ENCODE data around the gene AGTPBP1. TPM values are rescaled to one million over a fixed set of nuclear protein-coding genes. Genes with fewer than 3 reads are reported as not detected.

AGTPBP1 gene
- total and polyA plus RNA-seq, 2 of the 8 experiments (the other 6 are each of a cell fraction or from before 2014, with no cell fraction given): 13.4 to 65.2 TPM

DNA sequence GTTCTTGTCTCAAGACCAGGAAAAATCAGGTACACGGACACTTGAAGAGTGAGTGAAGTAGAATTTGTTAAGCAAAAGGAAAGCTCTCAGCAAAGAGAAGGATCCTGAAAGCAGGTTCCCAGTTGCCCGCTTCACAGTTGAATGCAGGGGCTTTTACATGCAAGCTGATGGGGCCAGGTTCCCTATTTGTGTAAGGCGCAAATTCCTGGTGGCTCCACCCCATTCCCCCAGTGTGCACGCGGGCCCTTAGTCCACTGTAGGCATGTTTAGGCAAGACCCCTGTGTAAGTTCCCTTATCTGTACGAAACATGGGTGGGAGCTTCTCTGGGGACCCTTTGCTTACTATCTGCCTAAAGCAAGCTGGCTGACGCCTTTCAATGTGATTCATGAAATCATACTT lies 2.7 kb upstream of the AGTPBP1 start:
- no peaks in the 10 kb centered on the region for H3K79me1 ChIP-seq (ENCODE audit: low read depth, low read length)
- no peaks in the 10 kb centered on the region for H3K36me3 ChIP-seq (ENCODE audit: control insufficient read depth in 2 of 4, insufficient read depth in 4 of 4, low read length in 3 of 4)
- H2BK15ac ChIP-seq (ENCODE audit: low read length): no peak overlapping the region; the same call in 1 of the 2 replicates
- no peak overlapping the region for H3K4ac ChIP-seq (replicated peaks; ENCODE audit: insufficient read length, low read depth, low read length)
- CTCF ChIA-PET (ENCODE audit: partially characterized antibody): interaction anchor here (0.5 to 2.7 kb wide), 4 partner anchors 21 to 352 kb away, joined by 3 to 9 read pairs (median 4); no protein-coding TSS in a partner anchor
- no peaks in the 10 kb centered on the region for H3K27me3 ChIP-seq (replicated peaks in 1 of 4; ENCODE audit: control insufficient read depth in 3 of 4, extremely low read depth in 1 of 4, insufficient read depth in 3 of 4, low read length in 3 of 4)
- no peak overlapping the region for H2BK12ac ChIP-seq (ENCODE audit: low read depth, low read length)
- POLR2A ChIA-PET (ENCODE audit: partially characterized antibody): no interaction called here
- FAIRE-seq (no peak), DNase-seq (ENCODE audit: low read depth in 1 of 2, low spot score in 2 of 2) (no peak)
- no peak overlapping the region for H4K91ac ChIP-seq (replicated peaks; ENCODE audit: insufficient read length, low read length)
- H4K5ac ChIP-seq (ENCODE audit: insufficient read length, low read depth, low read length): no peak overlapping the region
- peaks cover 1 to 4% of the 10 kb centered on the region in 2 experiments for H4K20me1 ChIP-seq (replicated peaks in 1 of 2; ENCODE audit: control insufficient read depth in 1 of 2, insufficient read depth in 2 of 2, low read length in 2 of 2)
- H2BK120ac ChIP-seq (replicated peaks; ENCODE audit: low read depth, low read length): peak overlapping the region; percentile 69
- H3K18ac ChIP-seq (ENCODE audit: extremely low read depth, low read length): no peak overlapping the region
- H3K56ac ChIP-seq (replicated peaks; ENCODE audit: insufficient read length, low read depth, low read length): no peak overlapping the region
- H3K9ac ChIP-seq (replicated peaks in 1 of 4; ENCODE audit: extremely low read depth in 1 of 4, low read depth in 3 of 4, low read length in 3 of 4): no peak overlapping the region; a peak in 1 of 7 replicates
- no peak overlapping the region for H3K27ac ChIP-seq (ENCODE audit: low read depth, low read length)
- H2AK5ac ChIP-seq (ENCODE audit: low read depth, low read length): no peak overlapping the region
- H3K4me3 ChIP-seq (ENCODE audit: extremely low read depth in 1 of 4, insufficient read depth in 2 of 4, low read depth in 3 of 4, low read length in 4 of 4): no peak overlapping the region
- no peak overlapping the region for H2BK5ac ChIP-seq (ENCODE audit: low read depth, low read length)
- H3K4me2 ChIP-seq (ENCODE audit: insufficient read depth in 1 of 2, low read depth in 2 of 2, low read length in 2 of 2): peak overlapping the region in 1 of 2 experiments; percentile 78; a peak in 1 of 4 replicates
- peak overlapping the region; percentile 37 for H2AFZ ChIP-seq (ENCODE audit: low read length)
- peaks cover 5% of the 10 kb centered on the region; the same call in 1 of the 2 replicates for H3K23me2 ChIP-seq (ENCODE audit: low read depth, low read length)
- H3K9me3 ChIP-seq (ENCODE audit: insufficient read depth in 2 of 2, low read depth in 1 of 2, low read length in 1 of 2): no peaks in the 10 kb centered on the region
- no peak overlapping the region for H2BK20ac ChIP-seq (ENCODE audit: low read length)
- H3K79me2 ChIP-seq (ENCODE audit: control insufficient read depth in 1 of 2, insufficient read depth in 2 of 2, low read length in 2 of 2): peaks cover 0 to 16% of the 10 kb centered on the region in 2 experiments; a peak in 3 of 4 replicates
- no peak overlapping the region for H3K14ac ChIP-seq (ENCODE audit: insufficient read length)
- no peak overlapping the region for H4K8ac ChIP-seq (ENCODE audit: extremely low read depth, insufficient read depth, low read length)
- peaks cover 0 to 14% (median 6%) of the 10 kb centered on the region in 4 experiments for H3K4me1 ChIP-seq (replicated peaks in 1 of 4; ENCODE audit: control insufficient read depth in 3 of 4, insufficient read depth in 4 of 4, low read length in 3 of 4)
- 63% methylated on average over 7 of the region's 7 CpGs; no CpG with 5 or more reads in 1 of the 2 experiments for WGBS, 2 experiments (ENCODE audit: extremely low coverage in 1 of 2, insufficient coverage in 1 of 2, insufficient read length in 1 of 2, insufficient replicate concordance in 2 of 2, low coverage in 1 of 2, low lambda C conversion rate in 2 of 2, missing lambda C conversion rate in 1 of 2)
- H3K23ac ChIP-seq (ENCODE audit: insufficient read length): no peak overlapping the region
- no peak for TF ChIP-seq HDAC6 (IDR thresholded peaks at IDR 0.05; ENCODE audit: low read depth, low read length)
- no peak for TF ChIP-seq ASH2L (IDR thresholded peaks at IDR 0.05; ENCODE audit: low read length)
- TF ChIP-seq GTF2F1 (IDR thresholded peaks at IDR 0.05; ENCODE audit: borderline replicate concordance, low read depth, low read length): no peak
- no peak for TF ChIP-seq CBX8 (IDR thresholded peaks at IDR 0.05; ENCODE audit: borderline replicate concordance, low read depth, low read length)
- no peak for TF ChIP-seq NRF1 (IDR thresholded peaks at IDR 0.05; ENCODE audit: low read depth, low read length)
- no peak for TF ChIP-seq PHF8 (conservative IDR thresholded peaks at IDR 0.05; ENCODE audit: low read depth, low read length)
- TF ChIP-seq SIRT6 (IDR thresholded peaks at IDR 0.05; ENCODE audit: low read length): no peak
- no peak for TF ChIP-seq SIN3A (conservative IDR thresholded peaks at IDR 0.05 in 1 of 2, IDR thresholded peaks at IDR 0.05 in 1 of 2; ENCODE audit: low read depth in 1 of 2, low read length in 2 of 2)
- TF ChIP-seq MAFK (IDR thresholded peaks at IDR 0.05; ENCODE audit: low read depth, low read length): no peak
- TF ChIP-seq SP1 (IDR thresholded peaks at IDR 0.05; ENCODE audit: low read depth, low read length): no peak
- TF ChIP-seq SP2 (IDR thresholded peaks at IDR 0.05; ENCODE audit: low read length): no peak
- TF ChIP-seq FOSL1 (IDR thresholded peaks at IDR 0.05; ENCODE audit: insufficient read depth, low read depth, low read length): no peak
- no peak for TF ChIP-seq BACH1 (IDR thresholded peaks at IDR 0.05; ENCODE audit: low read length)
- TF ChIP-seq EGR1 (IDR thresholded peaks at IDR 0.05; ENCODE audit: borderline replicate concordance, low read depth, low read length): no peak
- no peak for TF ChIP-seq YY1 (IDR thresholded peaks at IDR 0.05; ENCODE audit: low read depth, low read length)
- TF ChIP-seq CHD1 (IDR thresholded peaks at IDR 0.05; ENCODE audit: low read depth, low read length): no peak

All from H1 (cell line).